EH (cell line): ENCODE measurements around the gene TMEM108.
A peak's percentile ranks its signal among the peaks of the same experiment; 100 is the strongest.

Experiments
- DNase-seq: peaks from one replicate; pipeline ENCODE4 v3.0.0-alpha.2; 2015; ENCODE audit warnings: low read depth

Gene TMEM108

DNA sequence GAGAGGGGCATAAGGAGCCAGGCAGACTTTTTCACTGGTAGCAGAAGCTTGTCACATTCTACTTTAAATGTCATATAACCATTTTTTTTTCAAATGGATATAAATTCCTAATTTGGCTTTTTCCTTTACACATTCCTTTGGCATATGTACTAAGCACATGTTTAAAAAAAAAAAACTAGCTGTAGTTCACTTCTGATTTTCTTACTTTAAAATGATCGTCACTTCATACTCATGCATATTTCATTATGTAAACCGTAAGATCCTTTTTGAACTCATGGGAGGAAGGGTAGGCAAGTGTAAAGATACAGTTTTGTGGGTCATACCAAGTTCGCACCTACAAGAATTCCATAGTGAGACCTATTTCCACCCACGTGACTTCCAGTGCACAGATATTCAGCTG is 316.5 kb downstream of the TMEM108 start:
- DNase-seq: no peak

DNA sequence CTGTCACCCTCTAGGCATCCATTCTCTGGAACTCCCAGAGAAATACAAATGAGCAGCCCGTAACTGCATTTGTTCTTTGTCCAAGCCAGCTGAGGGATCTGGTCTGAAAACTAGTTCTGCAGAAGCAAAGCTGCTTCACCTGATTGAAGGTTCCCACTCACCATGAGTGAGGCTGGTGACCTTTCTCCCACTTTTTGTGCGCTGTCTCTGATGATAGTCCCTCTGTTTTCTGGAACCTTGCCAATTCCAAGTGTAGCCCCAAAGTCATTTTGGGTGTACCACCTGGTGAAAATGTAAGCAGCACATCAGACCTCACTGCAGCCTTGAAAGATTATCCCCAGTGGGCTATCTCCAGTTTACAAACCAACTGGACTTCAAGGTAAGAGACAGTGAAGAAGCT is 322.3 kb downstream of the TMEM108 start:
- DNase-seq: no peak

GRCh38 chr3:133361011-133361410 is 322.8 kb downstream of the TMEM108 start:
- DNase-seq: no peak

GRCh38 chr3:133361435-133361834 is 323.2 kb downstream of the TMEM108 start:
- DNase-seq: no peak

DNA sequence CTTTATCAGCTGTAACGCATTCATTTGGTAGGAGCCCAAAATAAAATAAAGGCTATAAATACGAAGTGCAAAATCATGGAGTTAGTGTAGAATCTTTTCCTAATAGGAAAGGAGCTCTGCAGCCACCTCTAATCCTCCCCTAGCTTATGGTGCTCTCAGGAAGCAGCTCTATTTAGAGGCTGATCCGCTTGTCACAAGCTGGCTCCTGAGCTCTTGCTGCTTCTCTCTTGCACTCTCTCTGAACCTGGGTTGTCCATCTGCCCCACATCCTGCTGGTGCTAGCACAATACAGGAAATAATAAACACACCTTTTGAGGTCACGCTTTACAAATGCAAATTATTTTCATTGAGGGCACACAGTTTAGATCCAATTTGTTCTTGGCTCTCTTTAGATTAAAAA is 324.3 kb downstream of the TMEM108 start:
- no peak for DNase-seq

DNA sequence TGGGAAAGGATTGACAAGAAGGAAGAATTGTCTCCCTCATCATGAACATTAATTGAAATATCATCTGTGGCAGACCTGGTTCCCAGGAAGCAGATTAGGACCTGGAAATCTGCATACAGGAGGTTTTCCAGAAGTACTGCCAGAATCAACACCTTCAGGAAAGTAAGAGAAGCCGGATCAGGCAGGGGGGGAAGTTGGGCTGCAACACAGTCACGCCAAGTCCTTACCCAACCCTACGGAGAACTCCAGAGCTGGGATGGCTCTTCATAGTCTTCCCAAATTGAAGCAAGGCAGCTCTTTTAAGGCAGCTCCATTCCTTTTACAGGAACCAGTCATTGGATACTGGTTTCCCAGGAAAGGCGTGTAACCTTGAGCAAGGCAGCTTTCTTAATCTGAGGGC is 326.5 kb downstream of the TMEM108 start:
- DNase-seq: no peak

GRCh38 chr3:133366921-133367320 is 328.7 kb downstream of the TMEM108 start:
- DNase-seq: no peak

DNA sequence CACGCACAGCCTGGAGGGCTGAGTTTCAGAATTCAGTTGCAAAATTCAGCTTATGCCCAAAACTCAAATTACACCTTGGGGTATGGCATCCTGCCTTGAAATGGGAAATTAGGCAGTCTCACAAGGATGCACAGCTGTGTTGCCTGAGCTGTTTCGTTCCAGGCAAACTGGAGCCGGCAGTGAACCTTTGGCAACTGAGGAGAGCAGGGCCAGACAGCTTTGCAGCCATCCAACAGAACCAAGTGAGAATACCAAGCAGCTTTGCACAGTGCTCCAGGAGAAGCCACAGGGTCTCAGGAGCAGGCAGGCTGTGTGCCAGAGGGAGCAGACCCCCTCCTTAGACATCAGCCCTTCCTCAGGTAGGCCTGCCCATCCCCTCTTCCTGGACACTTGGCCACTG is 329.2 kb downstream of the TMEM108 start:
- DNase-seq: no peak

DNA sequence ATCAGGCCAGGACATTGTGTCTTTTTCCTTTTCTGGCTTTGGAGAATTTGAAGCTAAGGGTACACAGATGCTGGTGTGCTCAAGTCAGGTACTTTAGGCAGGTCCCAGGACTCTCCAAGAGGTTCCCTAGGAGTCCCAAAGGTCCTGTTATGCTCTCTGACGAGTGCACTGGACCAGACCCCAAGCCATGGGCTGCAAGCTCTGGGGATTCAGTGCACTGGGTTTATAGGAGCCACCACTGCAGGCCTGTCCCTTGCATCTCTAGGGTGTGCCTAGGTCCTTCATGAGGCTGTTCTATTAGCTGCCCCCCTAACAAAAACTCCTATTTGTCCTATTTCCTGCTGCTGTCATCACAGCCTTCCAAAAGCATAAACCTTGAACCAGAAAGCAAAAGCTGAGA is 329.8 kb downstream of the TMEM108 start:
- DNase-seq: no peak

GRCh38 chr3:133368371-133369067 is 330.3 kb downstream of the TMEM108 start:
- DNase-seq: no peak

DNA sequence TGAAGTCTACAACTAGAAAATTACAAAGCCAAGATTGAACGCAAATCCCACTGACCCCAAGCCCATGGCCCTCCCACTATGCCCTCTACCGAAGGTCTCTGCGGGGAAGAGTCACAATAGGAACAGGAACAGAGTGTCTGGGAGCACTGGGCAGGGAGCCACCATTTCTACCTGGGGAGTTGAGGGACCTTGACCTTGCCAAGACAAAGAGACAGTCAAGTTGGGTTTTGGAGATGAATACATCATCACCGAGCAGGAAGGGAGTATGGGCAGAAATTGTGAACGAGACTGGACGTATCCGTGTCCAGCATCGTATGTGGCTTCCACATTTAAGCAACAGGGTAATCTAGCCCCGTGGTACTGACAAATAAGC is 330.9 kb downstream of the TMEM108 start:
- DNase-seq: no peak

GRCh38 chr3:133371181-133371580 is 333.0 kb downstream of the TMEM108 start:
- no peak for DNase-seq

GRCh38 chr3:133371676-133372075 is 333.5 kb downstream of the TMEM108 start:
- no peak for DNase-seq

GRCh38 chr3:133374708-133375402 is 336.7 kb downstream of the TMEM108 start:
- no peak for DNase-seq

- DNase-seq: no peak
Observed at GRCh38 chr3:133375403-133375745, 337.2 kb downstream of the TMEM108 start.

DNA sequence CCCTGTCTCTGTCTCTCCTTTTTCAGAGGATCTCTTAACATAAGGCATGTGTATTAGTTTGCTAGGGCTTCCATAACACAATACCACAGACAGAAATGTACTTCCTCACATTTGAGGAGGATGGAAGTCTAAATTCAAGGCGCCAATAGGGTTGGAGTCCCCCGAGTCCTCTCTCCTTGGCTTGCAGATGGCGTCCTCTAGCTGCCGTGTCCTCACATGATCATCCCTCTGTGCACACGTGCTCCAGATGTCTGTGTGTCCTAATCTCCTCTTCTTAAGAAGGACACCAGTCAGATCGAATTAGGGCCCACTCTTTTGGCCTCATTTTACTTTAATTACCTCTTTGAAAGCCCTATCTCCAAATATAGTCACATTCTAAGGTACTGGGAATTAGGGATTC is 338.6 kb downstream of the TMEM108 start:
- DNase-seq: no peak

DNA sequence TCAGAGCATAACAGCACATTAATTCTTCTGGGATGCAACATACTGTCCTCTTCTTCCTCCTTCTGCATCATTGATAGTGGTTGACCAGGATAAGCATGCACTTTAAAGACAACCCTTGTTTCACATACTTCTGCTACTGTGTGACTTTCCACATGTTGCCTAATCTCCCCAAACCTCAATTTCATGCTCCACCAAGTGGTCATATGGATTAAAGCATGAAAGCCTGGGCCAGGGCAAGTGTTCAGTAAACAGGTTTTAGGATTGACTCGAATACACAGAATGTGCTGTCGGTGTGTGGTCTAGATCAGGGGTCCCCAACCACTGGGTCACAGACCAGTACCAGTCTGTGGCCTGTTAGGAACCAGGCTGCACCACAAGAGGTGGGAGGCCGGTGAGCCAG is 339.2 kb downstream of the TMEM108 start:
- peak; percentile 51 for DNase-seq

DNA sequence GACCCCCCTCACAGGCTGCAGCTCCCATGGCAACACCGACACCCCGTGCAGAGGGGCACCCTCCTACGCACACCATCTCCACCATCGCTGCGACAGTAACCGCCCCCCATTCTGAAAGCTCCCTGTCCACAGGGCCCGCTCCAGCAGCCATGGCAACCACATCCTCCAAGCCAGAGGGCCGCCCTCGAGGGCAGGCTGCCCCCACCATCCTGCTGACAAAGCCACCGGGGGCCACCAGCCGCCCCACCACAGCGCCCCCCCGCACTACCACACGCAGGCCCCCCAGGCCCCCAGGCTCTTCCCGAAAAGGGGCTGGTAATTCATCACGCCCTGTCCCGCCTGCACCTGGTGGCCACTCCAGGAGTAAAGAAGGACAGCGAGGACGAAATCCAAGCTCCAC is 341.7 kb downstream of the TMEM108 start:
- DNase-seq: no peak

- no peak for DNase-seq
Observed at GRCh38 chr3:133380481-133381225, 342.5 kb downstream of the TMEM108 start.

DNA sequence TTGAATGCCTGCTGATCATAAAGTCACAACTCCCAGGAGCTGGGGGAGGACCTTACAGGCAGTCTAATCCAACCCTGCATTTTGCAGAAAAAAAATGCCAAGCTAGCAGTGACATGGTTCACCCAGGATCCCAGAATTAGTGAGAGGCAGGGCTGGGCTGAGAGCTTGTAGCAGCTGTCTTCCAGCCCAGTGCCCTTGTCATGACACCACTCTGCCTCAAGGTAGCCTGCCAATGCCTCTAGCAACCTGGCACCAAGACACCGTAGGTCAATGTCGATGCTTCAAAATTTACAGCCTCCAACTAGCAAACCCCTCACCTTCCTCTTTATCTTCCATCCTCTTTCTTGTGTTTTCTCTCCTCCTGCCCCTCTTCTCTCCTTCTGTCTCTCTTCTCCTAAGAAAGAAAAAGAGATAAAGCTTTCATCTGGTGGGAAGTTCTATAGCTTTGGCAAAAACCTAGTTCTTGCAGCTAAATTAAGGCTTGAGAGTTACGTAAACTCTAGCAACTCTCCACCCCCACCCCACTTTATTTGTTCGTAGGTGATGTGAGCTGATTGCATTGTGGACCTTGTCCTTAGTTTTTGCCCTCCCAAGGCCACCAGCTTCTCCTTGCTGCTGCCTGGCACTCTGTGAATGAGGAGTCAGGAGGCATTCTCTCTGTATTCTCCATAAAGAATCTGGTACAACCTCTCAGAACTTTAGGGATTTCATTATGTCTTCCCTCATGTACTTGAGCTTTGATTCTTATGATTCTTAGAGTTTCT is 343.3 kb downstream of the TMEM108 start:
- no peak for DNase-seq

DNA sequence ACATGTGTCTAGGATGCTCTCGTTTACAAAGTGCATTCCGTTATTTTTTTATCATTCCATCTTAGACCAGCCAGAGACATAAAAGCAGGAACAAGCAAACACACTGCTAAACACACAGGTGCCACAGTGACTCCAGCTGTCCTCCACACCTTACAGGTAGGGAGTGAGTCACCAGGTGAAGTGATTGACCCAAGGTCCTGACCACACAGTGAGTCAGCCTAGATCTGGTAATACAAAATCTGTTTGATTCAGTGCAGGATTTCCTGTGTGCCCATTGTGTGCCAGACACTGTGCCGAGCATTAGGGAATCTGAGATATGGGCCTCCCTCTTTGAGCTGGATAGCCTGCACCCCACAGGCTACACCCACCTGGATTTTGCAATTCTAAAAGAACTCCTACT is 345.0 kb downstream of the TMEM108 start:
- no peak for DNase-seq

- no peak for DNase-seq
Observed at GRCh38 chr3:133383741-133384140, 345.6 kb downstream of the TMEM108 start.
